Neural progenitor cell (in vitro differentiated cells): ENCODE data around the gene LPAR5. TPM values are rescaled to one million over a fixed set of nuclear protein-coding genes. Genes with fewer than 3 reads are reported as not detected.
A peak's percentile ranks its signal among the peaks of the same experiment; 100 is the strongest.

Source experiments
- DNase-seq: peaks from one replicate; pipeline ENCODE4 v3.0.0-alpha.2; 2016; ENCODE audit warnings: low spot score
- H2AFZ ChIP-seq: fragments of 200-600 bp; sonication (generic); replicated peaks from 2 replicates; pipeline ENCODE4 v1.6.1; 2016; ENCODE audit warnings: antibody characterized with exemption
- H3F3A ChIP-seq: fragments of 200-600 bp; sonication (generic); 2 replicates; pipeline ENCODE4 v1.6.1; 2016; ENCODE audit warnings: antibody characterized with exemption, low read depth
- H3K27ac ChIP-seq: fragments of 200-600 bp; sonication (generic); 2 replicates; pipeline ENCODE4 v1.5.1; 2016; ENCODE audit warnings: mild to moderate bottlenecking
- H3K27me3 ChIP-seq: fragments of 200-600 bp; sonication (generic); 2 replicates; pipeline ENCODE4 v1.6.1; 2016; ENCODE audit warnings: mild to moderate bottlenecking, moderate library complexity
- H3K36me3 ChIP-seq: fragments of 200-600 bp; sonication (generic); 2 replicates; pipeline ENCODE4 v1.5.1; 2016
- H3K4me1 ChIP-seq: fragments of 200-600 bp; sonication (generic); 2 replicates; pipeline ENCODE4 v1.6.1; 2016; ENCODE audit warnings: mixed run types
- H3K4me2 ChIP-seq: fragments of 200-600 bp; sonication (generic); 2 replicates; pipeline ENCODE4 v1.6.1; 2016
- H3K4me3 ChIP-seq: fragments of 200-600 bp; sonication (generic); 2 replicates; pipeline ENCODE4 v1.5.1; 2016
- H3K79me2 ChIP-seq: fragments of 200-600 bp; sonication (generic); 2 replicates; pipeline ENCODE4 v1.6.1; 2016; ENCODE audit warnings: low read depth
- H3K9ac ChIP-seq: fragments of 200-600 bp; sonication (generic); 2 replicates; pipeline ENCODE4 v1.6.1; 2016
- H3K9me3 ChIP-seq: fragments of 200-600 bp; sonication (generic); 2 replicates; pipeline ENCODE4 v1.5.1; 2016; ENCODE audit warnings: low read depth
- H4K20me1 ChIP-seq: fragments of 200-600 bp; sonication (generic); 2 replicates; pipeline ENCODE4 v1.6.1; 2016; ENCODE audit warnings: low read depth
- H3K27ac Mint-ChIP-seq: 3 replicates; pipeline ENCODE4 v1.8.0; 2021; ENCODE audit warnings: mixed read lengths
- H3K27me3 Mint-ChIP-seq: 2 replicates; pipeline ENCODE4 v1.8.0; 2022; ENCODE audit warnings: low read depth, mild to moderate bottlenecking, inconsistent platforms, moderate library complexity, mixed read lengths; ENCODE audit not compliant: insufficient read depth
- H3K36me3 Mint-ChIP-seq: 3 replicates; pipeline ENCODE4 v1.8.0; 2021; ENCODE audit warnings: mixed read lengths
- H3K4me1 Mint-ChIP-seq: 3 replicates; pipeline ENCODE4 v1.8.0; 2021; ENCODE audit warnings: mixed read lengths
- H3K4me3 Mint-ChIP-seq: 3 replicates; pipeline ENCODE4 v1.8.0; 2021; ENCODE audit warnings: mild to moderate bottlenecking, moderate library complexity, mixed read lengths
- H3K9me3 Mint-ChIP-seq: 3 replicates; pipeline ENCODE4 v1.8.0; 2020; ENCODE audit warnings: mixed read lengths
- CTCF ChIP-seq: fragments of 200-600 bp; sonication (generic); IDR thresholded peaks from 2 replicates; pipeline ENCODE4 v1.5.1; 2017; ENCODE audit warnings: antibody characterized with exemption, mild to moderate bottlenecking
- EZH2 ChIP-seq: fragments of 200-600 bp; sonication (generic); IDR thresholded peaks from 2 replicates; pipeline ENCODE4 v1.6.1; 2017; ENCODE audit warnings: antibody characterized with exemption, mild to moderate bottlenecking, moderate library complexity
- EZH2phosphoT487 ChIP-seq: fragments of 200-600 bp; sonication (generic); IDR thresholded peaks from 2 replicates; pipeline ENCODE4 v1.6.1; 2017; ENCODE audit warnings: antibody characterized with exemption
- total RNA-seq: library from RNA; depleted of rRNA; stranded (reverse); fragments of >200 nt; gene quantifications from 2 replicates; pipeline ENCODE4 v1.2.3, GENCODE V29; 2015; ENCODE audit warnings: low replicate concordance

Gene LPAR5
- total RNA-seq = 0.04 and 0.22 TPM in 2 replicates

- no peak within 1 kb of the TSS for H3K4me2 ChIP-seq
- H3K36me3 ChIP-seq = no peaks in the 10 kb centered on the region
- H4K20me1 ChIP-seq = no peaks in the 10 kb centered on the region
- DNase-seq = no peak
- no peaks in the 10 kb centered on the region for H3K9me3 ChIP-seq
- H3K27ac Mint-ChIP-seq = peak within 1 kb of the TSS; percentile 96
- no peaks in the 10 kb centered on the region for H3K79me2 ChIP-seq
- H3K36me3 Mint-ChIP-seq = no peaks in the 10 kb centered on the region
- no peak within 1 kb of the TSS for H2AFZ ChIP-seq
- H3K9ac ChIP-seq = no peak within 1 kb of the TSS
- H3K4me1 ChIP-seq = peaks cover 33% of the 10 kb centered on the region
- peaks cover 8% of the 10 kb centered on the region for H3K27me3 Mint-ChIP-seq
- peaks cover 23% of the 10 kb centered on the region for H3F3A ChIP-seq
- H3K9me3 Mint-ChIP-seq = no peaks in the 10 kb centered on the region
- H3K4me3 Mint-ChIP-seq = no peak within 1 kb of the TSS
- H3K27me3 ChIP-seq = peaks cover 2% of the 10 kb centered on the region
- H3K27ac ChIP-seq = no peak within 1 kb of the TSS
- TF ChIP-seq EZH2phosphoT487 (no peak), CTCF (no peak), EZH2 (no peak)
- no peak within 1 kb of the TSS for H3K4me3 ChIP-seq
- peaks cover 30% of the 10 kb centered on the region for H3K4me1 Mint-ChIP-seq
Observed at GRCh38 chr12:6635856-6636531, at the start of gene LPAR5. TSS of gene LPAR5 (minus strand) at chr12:6635959. CDS start at chr12:6621248, 14,711 bp downstream.

GRCh38 chr12:6684609-6685008 lies 48.9 kb upstream of the LPAR5 start:
- Histone ChIP-seq H3K4me2 (no peak overlapping the region), H2AFZ (no peak overlapping the region), H3K4me3 (no peak overlapping the region), H3K9me3 (no peaks in the 10 kb centered on the region), H3K36me3 (peaks cover 4% of the 10 kb centered on the region), H3K4me1 (peaks cover 11% of the 10 kb centered on the region), H3K79me2 (peaks cover 93% of the 10 kb centered on the region), H3F3A (peaks cover 27% of the 10 kb centered on the region), H3K27ac (no peak overlapping the region), H4K20me1 (peaks cover 37% of the 10 kb centered on the region), H3K9ac (no peak overlapping the region), H3K27me3 (no peaks in the 10 kb centered on the region)
- H3K4me3 Mint-ChIP-seq = no peak overlapping the region
- peaks cover 25% of the 10 kb centered on the region for H3K4me1 Mint-ChIP-seq
- peaks cover under 1% of the 10 kb centered on the region for H3K27me3 Mint-ChIP-seq
- DNase-seq = peak; percentile 78
- H3K36me3 Mint-ChIP-seq = peaks cover 3% of the 10 kb centered on the region
- H3K9me3 Mint-ChIP-seq = no peaks in the 10 kb centered on the region
- H3K27ac Mint-ChIP-seq = no peak overlapping the region
- TF ChIP-seq EZH2 (no peak), EZH2phosphoT487 (no peak), CTCF (peak; percentile 74)

- Histone ChIP-seq H4K20me1 (peaks cover 18% of the 10 kb centered on the region), H2AFZ (no peak overlapping the region), H3K79me2 (peaks cover 29% of the 10 kb centered on the region), H3K27me3 (no peaks in the 10 kb centered on the region), H3F3A (peaks cover 3% of the 10 kb centered on the region), H3K27ac (no peak overlapping the region), H3K9me3 (no peaks in the 10 kb centered on the region), H3K4me2 (no peak overlapping the region), H3K4me1 (no peaks in the 10 kb centered on the region), H3K9ac (no peak overlapping the region), H3K36me3 (peaks cover 19% of the 10 kb centered on the region), H3K4me3 (no peak overlapping the region)
- H3K9me3 Mint-ChIP-seq = no peaks in the 10 kb centered on the region
- H3K4me3 Mint-ChIP-seq = no peak overlapping the region
- no peak for DNase-seq
- no peak for TF ChIP-seq EZH2
- no peak for TF ChIP-seq CTCF
- TF ChIP-seq EZH2phosphoT487 = no peak
- H3K36me3 Mint-ChIP-seq = peaks cover 37% of the 10 kb centered on the region
- H3K27ac Mint-ChIP-seq = no peak overlapping the region
- H3K27me3 Mint-ChIP-seq = peaks cover 4% of the 10 kb centered on the region
- H3K4me1 Mint-ChIP-seq = no peaks in the 10 kb centered on the region
Observed at GRCh38 chr12:6676962-6677361, 41.2 kb upstream of the LPAR5 start.
